Esophagus squamous epithelium (tissue), 5 donors: ENCODE results near the gene SLC10A7. TPM values are rescaled to one million over a fixed set of nuclear protein-coding genes. Genes with fewer than 3 reads are reported as not detected.

Experiments used
- DNase-seq: peaks from one replicate; lab custom pipeline; 2025; lab: John Stamatoyannopoulos, UW
- H3K27ac ChIP-seq, 4 donors: fragments of 200-600 bp; sonication (generic); one replicate each; pipeline ENCODE4 v1.5.1; 2016 to 2019; ENCODE audit warnings: mild to moderate bottlenecking in 1 of 4
- H3K27me3 ChIP-seq, 4 donors: fragments of 200-600 bp; sonication (generic); 1 replicate in 3 of 4; 2 replicates in 1 of 4; pipeline versions ENCODE4 v1.5.1 to v1.6.0; 2017 to 2021; ENCODE audit warnings: antibody characterized with exemption in 1 of 4
- H3K36me3 ChIP-seq, 3 donors: fragments of 200-600 bp; sonication (generic); one replicate each; pipeline ENCODE4 v1.5.1; 2016 to 2019
- H3K4me1 ChIP-seq, 3 donors: fragments of 200-600 bp; sonication (generic); one replicate each; pipeline ENCODE4 v1.5.1; 2017 to 2019
- H3K4me3 ChIP-seq, 4 donors: fragments of 200-600 bp; sonication (generic); 1 replicate in 3 of 4; 2 replicates in 1 of 4; pipeline ENCODE4 v1.5.1; 2016 to 2019; ENCODE audit warnings: mild to moderate bottlenecking in 2 of 4, moderate library complexity in 1 of 4
- H3K9me3 ChIP-seq, 3 donors: fragments of 200-600 bp; sonication (generic); one replicate each; pipeline ENCODE4 v1.5.1; 2016 to 2019
- POLR2A ChIP-seq, 4 donors: fragments of 450-650 bp; IDR thresholded peaks; one replicate each; pipeline ENCODE4 v1.6.1; 2017; ENCODE audit warnings: antibody characterized with exemption in 4 of 4, mild to moderate bottlenecking in 4 of 4, moderate library complexity in 3 of 4
- WGBS, 2 donors: methylation state at CpG; one replicate each; pipeline ENCODE4 v1.1.5; 2018; 5-methylcytosine and 5-hydroxymethylcytosine counted together
- intact Hi-C: fragments of 100-400 bp; cut with DNase I; formaldehyde crosslinking; loops from one replicate; pipeline ENCODE4 v1.15.0; 2022
- total RNA-seq, 4 donors: library from RNA; depleted of rRNA; stranded (reverse); fragments of >200 nt; gene quantifications; one replicate each; pipeline ENCODE4 v1.1.0, GENCODE V29; 2016
- TF ChIP-seq, protein P1 (sequence below), 6 experiments: fragments of 450-650 bp in 4 of 6; fragments of 200-600 bp in 2 of 6; sonication (generic) in 2 of 6; IDR thresholded peaks; one replicate each; pipeline ENCODE4 v1.5.1; 2016 to 2019; ENCODE audit warnings: antibody characterized with exemption in 6 of 6, mild to moderate bottlenecking in 4 of 6, moderate library complexity in 4 of 6
- donor health status: DM: yes; HTN: yes; CAD: no.

Gene SLC10A7
- total RNA-seq, 4 donors from 2014 or later: 9.7 to 23.5 (median 13.5) TPM

DNA sequence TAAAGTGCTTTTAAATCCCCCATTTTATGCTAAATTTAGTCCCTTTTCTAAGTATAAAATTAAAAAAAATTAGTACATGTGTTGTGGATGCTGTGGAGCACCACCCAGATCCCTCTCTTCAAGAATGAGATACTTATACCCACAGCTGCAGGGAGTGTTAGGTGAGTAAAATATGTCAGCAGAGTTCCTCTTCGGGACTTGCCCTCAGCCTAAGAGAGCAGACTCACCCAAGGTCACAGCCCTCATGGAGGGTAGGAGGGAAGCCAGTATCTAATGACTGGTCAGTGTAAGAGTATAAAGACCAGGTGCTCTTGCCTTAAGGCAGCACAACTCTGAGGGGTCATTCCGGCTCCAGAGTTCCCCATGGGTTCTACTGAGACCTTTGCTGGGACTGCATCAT is 218.9 kb downstream of the SLC10A7 start:
- Histone ChIP-seq H3K9me3 (no peaks in the 10 kb centered on the region), H3K27me3 (no peaks in the 10 kb centered on the region), H3K36me3 (peaks cover 0 to 5% (median 0%) of the 10 kb centered on the region in 3 donors), H3K4me1 (no peaks in the 10 kb centered on the region), H3K4me3 (no peak overlapping the region), H3K27ac (no peak overlapping the region)
- TF ChIP-seq, protein P1, sequence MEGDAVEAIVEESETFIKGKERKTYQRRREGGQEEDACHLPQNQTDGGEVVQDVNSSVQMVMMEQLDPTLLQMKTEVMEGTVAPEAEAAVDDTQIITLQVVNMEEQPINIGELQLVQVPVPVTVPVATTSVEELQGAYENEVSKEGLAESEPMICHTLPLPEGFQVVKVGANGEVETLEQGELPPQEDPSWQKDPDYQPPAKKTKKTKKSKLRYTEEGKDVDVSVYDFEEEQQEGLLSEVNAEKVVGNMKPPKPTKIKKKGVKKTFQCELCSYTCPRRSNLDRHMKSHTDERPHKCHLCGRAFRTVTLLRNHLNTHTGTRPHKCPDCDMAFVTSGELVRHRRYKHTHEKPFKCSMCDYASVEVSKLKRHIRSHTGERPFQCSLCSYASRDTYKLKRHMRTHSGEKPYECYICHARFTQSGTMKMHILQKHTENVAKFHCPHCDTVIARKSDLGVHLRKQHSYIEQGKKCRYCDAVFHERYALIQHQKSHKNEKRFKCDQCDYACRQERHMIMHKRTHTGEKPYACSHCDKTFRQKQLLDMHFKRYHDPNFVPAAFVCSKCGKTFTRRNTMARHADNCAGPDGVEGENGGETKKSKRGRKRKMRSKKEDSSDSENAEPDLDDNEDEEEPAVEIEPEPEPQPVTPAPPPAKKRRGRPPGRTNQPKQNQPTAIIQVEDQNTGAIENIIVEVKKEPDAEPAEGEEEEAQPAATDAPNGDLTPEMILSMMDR (IDR thresholded peaks at IDR 0.05): no peak
- DNase-seq: no peak
- WGBS, 2 donors: 94 to 95% methylated on average over 2 of the region's 2 CpGs
- intact Hi-C loops: no loop called here

- TF ChIP-seq POLR2A (IDR thresholded peaks at IDR 0.05): no peak
- TF ChIP-seq, protein P1 (IDR thresholded peaks at IDR 0.05): no peak
- no peak for DNase-seq
- Histone ChIP-seq H3K9me3 (no peaks in the 10 kb centered on the region), H3K4me3 (no peak overlapping the region), H3K4me1 (no peaks in the 10 kb centered on the region), H3K36me3 (peaks cover 0 to 5% (median 0%) of the 10 kb centered on the region in 3 donors), H3K27me3 (no peaks in the 10 kb centered on the region), H3K27ac (no peak overlapping the region)
- 81 to 95% methylated on average over 3 of the region's 3 CpGs for WGBS, 2 donors
- intact Hi-C loops: no loop called here
These were observed 222.1 kb downstream of the SLC10A7 start for GRCh38 chr4:146299607-146300006.

GRCh38 chr4:146294776-146295175 is 227.0 kb downstream of the SLC10A7 start:
- Histone ChIP-seq H3K27ac (no peak overlapping the region), H3K36me3 (peaks cover 0 to 4% (median 0%) of the 10 kb centered on the region in 3 donors), H3K9me3 (no peaks in the 10 kb centered on the region), H3K4me3 (no peak overlapping the region), H3K4me1 (no peaks in the 10 kb centered on the region), H3K27me3 (no peaks in the 10 kb centered on the region)
- intact Hi-C loops: no loop called here
- TF ChIP-seq, protein P1 (IDR thresholded peaks at IDR 0.05): no peak
- no peak for TF ChIP-seq POLR2A (IDR thresholded peaks at IDR 0.05)
- DNase-seq: no peak
- WGBS, 2 donors: 87 to 90% methylated on average over 2 of the region's 2 CpGs

DNA sequence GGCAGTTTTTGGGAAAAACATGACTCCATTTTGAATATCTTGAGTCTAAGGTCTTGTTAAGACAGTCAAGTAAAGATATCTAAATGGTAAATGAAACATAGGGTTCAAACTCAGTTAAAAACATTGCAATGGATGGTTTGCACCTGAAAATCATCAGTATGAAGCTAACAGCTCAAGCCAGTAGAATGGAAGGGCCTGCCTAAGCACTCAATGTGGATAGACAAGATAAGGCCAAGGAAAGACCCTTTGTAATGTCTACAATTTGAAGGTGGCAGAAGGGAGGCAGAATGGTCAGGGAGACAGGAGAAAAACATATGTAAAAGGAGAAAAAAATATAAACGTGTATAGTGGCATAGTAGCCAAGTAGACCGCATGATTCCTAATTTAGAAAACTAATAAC is 229.2 kb downstream of the SLC10A7 start:
- Histone ChIP-seq H3K27ac (no peak overlapping the region), H3K9me3 (no peaks in the 10 kb centered on the region), H3K4me3 (no peak overlapping the region), H3K27me3 (no peaks in the 10 kb centered on the region), H3K36me3 (peaks cover 0 to 9% (median 0%) of the 10 kb centered on the region in 3 donors), H3K4me1 (no peaks in the 10 kb centered on the region)
- no peak for TF ChIP-seq POLR2A (IDR thresholded peaks at IDR 0.05)
- TF ChIP-seq, protein P1 (IDR thresholded peaks at IDR 0.05): no peak
- WGBS, 2 donors: 85 to 100% methylated on average over 2 of the region's 2 CpGs
- intact Hi-C loops: no loop called here
- DNase-seq: no peak

GRCh38 chr4:146291313-146291712 is 230.4 kb downstream of the SLC10A7 start:
- Histone ChIP-seq H3K9me3 (no peaks in the 10 kb centered on the region), H3K4me1 (no peaks in the 10 kb centered on the region), H3K36me3 (peaks cover 0 to 17% (median 0%) of the 10 kb centered on the region in 3 donors), H3K4me3 (no peak overlapping the region), H3K27ac (no peak overlapping the region), H3K27me3 (no peaks in the 10 kb centered on the region)
- 95 to 100% methylated on average over 1 of the region's 1 CpG for WGBS, 2 donors
- no peak for DNase-seq
- TF ChIP-seq, protein P1 (IDR thresholded peaks at IDR 0.05): no peak
- TF ChIP-seq POLR2A (IDR thresholded peaks at IDR 0.05): no peak
- intact Hi-C loops: no loop called here
